CD4-positive, alpha-beta T cell treated with Interleukin-17A for 4 hours (primary cell): ENCODE data around the gene UFSP1.

Experiments used
- DNase-seq: peaks from one replicate; pipeline ENCODE4 v3.0.0-alpha.2; 2020; ENCODE audit warnings: mixed read lengths

Gene UFSP1

DNA sequence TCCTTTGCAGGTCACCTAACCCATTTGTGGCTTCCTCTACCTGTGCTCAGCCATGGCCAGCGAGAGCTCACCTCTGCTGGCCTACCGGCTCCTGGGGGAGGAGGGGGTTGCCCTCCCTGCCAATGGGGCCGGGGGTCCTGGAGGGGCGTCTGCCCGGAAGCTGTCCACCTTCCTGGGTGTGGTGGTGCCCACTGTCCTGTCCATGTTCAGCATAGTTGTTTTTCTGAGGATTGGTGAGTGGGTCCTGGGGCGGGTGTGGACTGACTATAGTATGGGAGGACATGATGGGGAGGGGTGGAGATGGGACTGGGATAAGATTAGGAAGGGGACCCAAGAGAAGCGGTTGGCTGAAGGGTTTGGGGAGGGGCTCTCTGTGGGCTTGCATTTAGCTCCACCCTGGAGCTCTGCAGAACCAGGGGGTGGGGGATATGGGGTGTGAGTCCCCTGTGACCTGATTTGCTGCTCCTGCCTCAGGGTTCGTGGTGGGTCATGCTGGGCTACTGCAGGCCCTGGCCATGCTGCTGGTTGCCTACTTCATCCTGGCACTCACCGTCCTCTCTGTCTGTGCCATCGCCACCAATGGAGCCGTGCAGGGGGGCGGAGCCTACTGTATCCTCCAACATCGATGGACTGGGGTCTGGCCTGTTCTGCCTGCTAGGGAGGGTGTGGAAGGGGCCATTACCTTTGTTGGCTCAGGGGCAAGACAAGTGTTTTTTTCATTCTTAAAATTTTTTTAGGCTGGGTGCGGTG lies 35.2 kb downstream of the UFSP1 start:
- no peak for DNase-seq

DNA sequence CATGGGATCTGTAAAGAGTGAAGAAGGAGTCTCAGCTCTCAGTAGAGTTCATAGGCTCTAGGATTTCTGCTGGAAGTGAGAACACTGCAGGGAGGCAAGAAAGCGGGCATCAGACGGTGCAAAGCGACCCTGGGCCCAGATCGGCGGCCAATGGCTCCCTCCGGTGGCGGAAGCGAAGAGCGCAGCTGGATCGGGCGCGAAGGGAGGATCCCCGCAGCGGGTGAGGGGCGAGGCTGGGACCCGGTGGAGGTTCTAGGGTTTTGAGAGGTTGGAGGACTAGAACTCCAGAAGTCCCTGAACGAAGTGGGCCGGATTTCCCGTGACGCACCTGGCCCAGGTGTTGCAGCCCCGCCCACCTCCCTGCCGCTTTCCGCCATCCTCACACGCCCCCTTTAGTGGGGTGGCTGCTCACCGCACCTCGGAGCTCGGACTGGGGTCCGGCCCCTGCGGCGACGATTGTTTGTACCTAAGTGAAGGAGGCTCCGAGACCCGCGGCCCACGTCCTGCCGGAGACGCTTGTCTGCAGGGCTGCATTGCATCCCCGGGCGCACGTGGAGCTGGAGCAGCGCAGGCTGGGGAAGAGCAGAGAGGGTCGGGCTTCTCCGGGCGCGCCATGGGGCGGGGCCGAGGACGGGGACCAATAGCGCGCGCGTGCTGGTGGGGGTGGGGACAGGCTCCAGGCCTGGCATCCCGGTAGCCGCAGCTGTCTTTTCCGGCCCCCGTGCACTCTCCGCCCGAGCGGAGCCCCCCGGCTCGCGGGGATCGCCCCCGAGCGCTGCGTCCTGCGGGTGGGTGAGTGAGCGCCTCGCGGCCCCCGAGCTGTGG lies 37.3 kb downstream of the UFSP1 start, which contains the start of gene SLC12A9:
Gene SLC12A9, plus strand, starts transcription at position 666 of the 825 bp plus-strand sequence. CDS start 1,485 bp downstream, outside the sequence.
- peak; percentile 93 for DNase-seq

DNA sequence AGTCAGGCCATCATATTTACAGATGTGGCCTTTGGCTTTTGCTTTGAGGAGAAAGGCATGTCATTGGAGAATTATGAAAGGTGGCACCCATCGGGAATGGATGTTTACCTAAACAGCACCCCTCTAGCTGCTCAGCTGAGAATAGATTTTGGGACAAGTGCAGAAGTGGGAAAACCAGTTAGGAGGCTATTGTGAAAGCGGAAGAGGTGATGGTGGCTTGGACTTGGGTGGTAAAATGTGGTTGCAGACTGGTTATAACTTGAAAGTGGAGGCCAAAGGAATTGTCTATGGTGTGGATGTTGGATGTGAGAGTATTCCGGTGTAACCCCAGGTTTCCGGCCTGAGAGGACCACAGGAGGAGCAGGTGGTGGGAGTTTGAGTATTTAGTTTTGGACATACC lies 42.2 kb downstream of the UFSP1 start:
- DNase-seq: no peak

DNA sequence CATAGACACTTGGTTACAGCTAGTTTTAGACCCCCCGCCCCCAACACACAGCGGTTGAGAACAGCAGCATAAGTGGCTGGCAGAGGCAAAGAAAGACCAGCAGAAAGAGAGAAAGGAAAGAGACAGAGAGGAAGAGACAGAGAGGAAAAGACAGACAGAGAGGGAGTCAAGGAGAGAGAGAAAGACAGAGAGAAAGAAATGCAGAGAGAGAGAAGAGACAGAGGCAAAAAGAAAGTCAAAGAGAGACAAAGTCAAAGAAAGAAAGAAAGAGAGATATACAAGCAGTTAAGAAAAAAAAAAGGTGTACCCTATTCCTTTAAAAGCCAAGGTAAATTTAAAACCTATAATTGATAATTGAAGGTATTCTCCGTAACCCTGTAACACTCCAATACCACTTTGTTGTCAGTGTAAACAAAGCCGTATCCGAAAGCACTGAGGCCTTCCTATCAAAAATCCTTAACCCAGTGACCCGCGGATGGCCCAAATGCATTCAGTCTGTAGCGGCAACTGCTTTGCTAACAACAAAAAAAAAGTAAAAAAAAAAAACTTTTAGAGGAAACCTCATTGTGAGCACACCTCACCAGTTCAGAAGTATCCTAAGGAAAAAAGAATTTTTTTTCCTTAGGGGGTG lies 48.9 kb downstream of the UFSP1 start:
- no peak for DNase-seq

DNA sequence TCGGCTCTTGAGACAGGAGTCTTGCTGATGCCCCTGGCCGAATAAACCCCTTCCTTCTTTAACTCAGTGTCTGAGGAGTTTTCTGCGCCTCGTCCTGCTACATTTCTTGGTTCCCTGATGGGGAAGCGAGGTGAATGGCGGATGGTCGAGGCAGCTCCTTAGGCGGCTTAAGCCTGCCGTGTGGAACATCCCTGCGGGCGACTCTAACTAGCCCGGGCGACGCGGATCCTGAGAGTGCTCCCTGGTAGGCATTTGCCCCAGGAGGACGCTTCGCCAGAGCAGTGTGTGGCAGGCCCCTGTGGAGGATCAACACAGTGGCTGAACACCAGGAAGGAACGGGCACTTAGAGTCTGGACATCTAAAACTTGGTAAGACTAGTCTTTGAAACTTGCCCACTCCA lies 50.2 kb downstream of the UFSP1 start:
- no peak for DNase-seq
